ENCODE results near the gene CBX4.

- TF ChIP-seq ZNF232 (CRISPR knock-in tag; IDR thresholded peaks at IDR 0.05) = no peak
- no peak for TF ChIP-seq CTCF (IDR thresholded peaks at IDR 0.05)
- no peak for TF ChIP-seq SP1 (CRISPR knock-in tag; conservative IDR thresholded peaks at IDR 0.05)
- TF ChIP-seq NFYB (CRISPR knock-in tag; conservative IDR thresholded peaks at IDR 0.05; ENCODE audit: low read depth) = no peak
Observed at GRCh38 chr17:79799538-79800324, 39.5 kb downstream of the CBX4 start.

Data from WTC11 (cell line).